K562 (cell line): Measurements from ENCODE around the gene CCDC85A.

Experiments used
- ARID1B ChIP-seq: fragments of 450-650 bp; IDR thresholded peaks from 2 replicates; pipeline ENCODE4 v1.6.1; 2016; ENCODE audit warnings: antibody characterized with exemption, mild to moderate bottlenecking, inconsistent platforms
- EZH2 ChIP-seq: IDR thresholded peaks from 2 replicates; pipeline ENCODE4 v1.6.1; 2012; ENCODE audit warnings: low read depth, mild to moderate bottlenecking, inconsistent platforms, low read length, borderline replicate concordance
- TF ChIP-seq, protein P1 (sequence below), 3 experiments: IDR thresholded peaks in 2 of 3; conservative IDR thresholded peaks in 1 of 3; 2 replicates each; pipeline ENCODE4 v1.5.1; 2011 to 2012; ENCODE audit warnings: low read length in 3 of 3, mild to moderate bottlenecking in 3 of 3, control low read depth in 2 of 3, improper control_type of control experiment in 1 of 3, inconsistent platforms in 1 of 3, low read depth in 1 of 3, mixed read lengths in 1 of 3, moderate library complexity in 1 of 3; ENCODE audit not compliant: insufficient read depth in 2 of 3

GRCh38 chr2:56287974-56288373 is 104.2 kb downstream of the CCDC85A start:
- TF ChIP-seq EZH2 (no peak), ARID1B (no peak)
- TF ChIP-seq, protein P1, sequence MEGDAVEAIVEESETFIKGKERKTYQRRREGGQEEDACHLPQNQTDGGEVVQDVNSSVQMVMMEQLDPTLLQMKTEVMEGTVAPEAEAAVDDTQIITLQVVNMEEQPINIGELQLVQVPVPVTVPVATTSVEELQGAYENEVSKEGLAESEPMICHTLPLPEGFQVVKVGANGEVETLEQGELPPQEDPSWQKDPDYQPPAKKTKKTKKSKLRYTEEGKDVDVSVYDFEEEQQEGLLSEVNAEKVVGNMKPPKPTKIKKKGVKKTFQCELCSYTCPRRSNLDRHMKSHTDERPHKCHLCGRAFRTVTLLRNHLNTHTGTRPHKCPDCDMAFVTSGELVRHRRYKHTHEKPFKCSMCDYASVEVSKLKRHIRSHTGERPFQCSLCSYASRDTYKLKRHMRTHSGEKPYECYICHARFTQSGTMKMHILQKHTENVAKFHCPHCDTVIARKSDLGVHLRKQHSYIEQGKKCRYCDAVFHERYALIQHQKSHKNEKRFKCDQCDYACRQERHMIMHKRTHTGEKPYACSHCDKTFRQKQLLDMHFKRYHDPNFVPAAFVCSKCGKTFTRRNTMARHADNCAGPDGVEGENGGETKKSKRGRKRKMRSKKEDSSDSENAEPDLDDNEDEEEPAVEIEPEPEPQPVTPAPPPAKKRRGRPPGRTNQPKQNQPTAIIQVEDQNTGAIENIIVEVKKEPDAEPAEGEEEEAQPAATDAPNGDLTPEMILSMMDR (IDR thresholded peaks at IDR 0.05 in 2 of 3, conservative IDR thresholded peaks at IDR 0.05 in 1 of 3; ENCODE audit: insufficient read depth in 2 of 3, low read depth in 1 of 3, low read length in 3 of 3) = no peak
